ENCODE data around the gene EEF1AKMT2.

DNA sequence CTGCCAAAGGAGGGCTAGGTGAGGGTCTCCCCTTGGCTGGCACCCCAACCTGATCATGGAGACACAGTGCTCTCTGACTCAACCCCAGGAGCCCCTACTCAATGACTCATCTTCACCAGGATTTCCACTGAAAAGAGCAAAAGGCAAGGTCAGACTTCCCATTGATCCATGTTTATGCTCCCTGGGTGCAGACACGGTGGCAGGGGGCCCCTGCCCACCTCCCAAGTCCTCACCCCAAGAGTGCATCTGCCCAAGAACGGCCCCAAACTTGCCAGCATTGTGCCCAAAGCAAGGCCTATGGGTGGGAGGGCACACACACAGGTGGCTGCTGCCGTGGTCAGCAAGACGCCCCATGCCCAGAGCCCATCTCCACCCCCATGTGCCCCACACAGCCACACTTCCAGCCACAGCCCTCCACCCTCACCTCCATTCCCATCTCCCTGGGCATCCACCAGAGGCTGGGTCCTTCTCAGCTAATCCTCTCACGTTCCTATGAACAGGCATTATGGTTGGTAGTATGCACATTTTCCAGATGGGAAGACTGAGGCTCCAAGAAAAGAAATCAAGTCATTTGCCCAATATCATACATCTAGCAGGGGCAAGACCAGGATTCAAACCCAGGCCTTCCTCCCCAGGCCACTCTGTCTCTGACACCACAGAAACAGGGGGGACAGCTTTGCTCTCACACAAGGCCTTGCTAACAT is 78.8 kb downstream of the EEF1AKMT2 start:
- no peak for TF ChIP-seq RARB (CRISPR knock-in tag; IDR thresholded peaks at IDR 0.05)
- TF ChIP-seq ZNF70 (CRISPR knock-in tag; IDR thresholded peaks at IDR 0.05): no peak
- TF ChIP-seq, protein P1, sequence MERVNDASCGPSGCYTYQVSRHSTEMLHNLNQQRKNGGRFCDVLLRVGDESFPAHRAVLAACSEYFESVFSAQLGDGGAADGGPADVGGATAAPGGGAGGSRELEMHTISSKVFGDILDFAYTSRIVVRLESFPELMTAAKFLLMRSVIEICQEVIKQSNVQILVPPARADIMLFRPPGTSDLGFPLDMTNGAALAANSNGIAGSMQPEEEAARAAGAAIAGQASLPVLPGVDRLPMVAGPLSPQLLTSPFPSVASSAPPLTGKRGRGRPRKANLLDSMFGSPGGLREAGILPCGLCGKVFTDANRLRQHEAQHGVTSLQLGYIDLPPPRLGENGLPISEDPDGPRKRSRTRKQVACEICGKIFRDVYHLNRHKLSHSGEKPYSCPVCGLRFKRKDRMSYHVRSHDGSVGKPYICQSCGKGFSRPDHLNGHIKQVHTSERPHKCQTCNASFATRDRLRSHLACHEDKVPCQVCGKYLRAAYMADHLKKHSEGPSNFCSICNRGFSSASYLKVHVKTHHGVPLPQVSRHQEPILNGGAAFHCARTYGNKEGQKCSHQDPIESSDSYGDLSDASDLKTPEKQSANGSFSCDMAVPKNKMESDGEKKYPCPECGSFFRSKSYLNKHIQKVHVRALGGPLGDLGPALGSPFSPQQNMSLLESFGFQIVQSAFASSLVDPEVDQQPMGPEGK (CRISPR knock-in tag; IDR thresholded peaks at IDR 0.05; ENCODE audit: borderline replicate concordance): no peak
- TF ChIP-seq ZC3H10 (CRISPR knock-in tag; IDR thresholded peaks at IDR 0.05): no peak
- TF ChIP-seq, protein P2, sequence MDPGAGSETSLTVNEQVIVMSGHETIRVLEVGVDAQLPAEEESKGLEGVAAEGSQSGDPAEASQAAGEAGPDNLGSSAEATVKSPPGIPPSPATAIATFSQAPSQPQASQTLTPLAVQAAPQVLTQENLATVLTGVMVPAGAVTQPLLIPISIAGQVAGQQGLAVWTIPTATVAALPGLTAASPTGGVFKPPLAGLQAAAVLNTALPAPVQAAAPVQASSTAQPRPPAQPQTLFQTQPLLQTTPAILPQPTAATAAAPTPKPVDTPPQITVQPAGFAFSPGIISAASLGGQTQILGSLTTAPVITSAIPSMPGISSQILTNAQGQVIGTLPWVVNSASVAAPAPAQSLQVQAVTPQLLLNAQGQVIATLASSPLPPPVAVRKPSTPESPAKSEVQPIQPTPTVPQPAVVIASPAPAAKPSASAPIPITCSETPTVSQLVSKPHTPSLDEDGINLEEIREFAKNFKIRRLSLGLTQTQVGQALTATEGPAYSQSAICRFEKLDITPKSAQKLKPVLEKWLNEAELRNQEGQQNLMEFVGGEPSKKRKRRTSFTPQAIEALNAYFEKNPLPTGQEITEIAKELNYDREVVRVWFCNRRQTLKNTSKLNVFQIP (CRISPR knock-in tag; IDR thresholded peaks at IDR 0.05; ENCODE audit: borderline replicate concordance, low read depth): no peak
- TF ChIP-seq TCF4 (CRISPR knock-in tag; IDR thresholded peaks at IDR 0.05; ENCODE audit: borderline replicate concordance): no peak
- TF ChIP-seq, protein P3, sequence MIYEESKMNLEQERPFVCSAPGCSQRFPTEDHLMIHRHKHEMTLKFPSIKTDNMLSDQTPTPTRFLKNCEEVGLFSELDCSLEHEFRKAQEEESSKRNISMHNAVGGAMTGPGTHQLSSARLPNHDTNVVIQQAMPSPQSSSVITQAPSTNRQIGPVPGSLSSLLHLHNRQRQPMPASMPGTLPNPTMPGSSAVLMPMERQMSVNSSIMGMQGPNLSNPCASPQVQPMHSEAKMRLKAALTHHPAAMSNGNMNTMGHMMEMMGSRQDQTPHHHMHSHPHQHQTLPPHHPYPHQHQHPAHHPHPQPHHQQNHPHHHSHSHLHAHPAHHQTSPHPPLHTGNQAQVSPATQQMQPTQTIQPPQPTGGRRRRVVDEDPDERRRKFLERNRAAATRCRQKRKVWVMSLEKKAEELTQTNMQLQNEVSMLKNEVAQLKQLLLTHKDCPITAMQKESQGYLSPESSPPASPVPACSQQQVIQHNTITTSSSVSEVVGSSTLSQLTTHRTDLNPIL (CRISPR knock-in tag; IDR thresholded peaks at IDR 0.05; ENCODE audit: low read depth): no peak
- TF ChIP-seq ZNF565 (CRISPR knock-in tag; conservative IDR thresholded peaks at IDR 0.05; ENCODE audit: low read depth): no peak
- TF ChIP-seq ZNF8 (CRISPR knock-in tag; IDR thresholded peaks at IDR 0.05): no peak
- TF ChIP-seq ZFP30 (CRISPR knock-in tag; IDR thresholded peaks at IDR 0.05): no peak
- no peak for TF ChIP-seq CSDC2 (CRISPR knock-in tag; IDR thresholded peaks at IDR 0.05)

Measured in SK-N-SH treated with all-trans-retinoic acid at 6 μM for 48 hours (cell line).